ENCODE data around the gene C1QTNF9.
"Not testable (repeated sequence)": the region's sequence is repeated elsewhere in the genome, so short reads cannot be mapped to it uniquely, and the experiment has no call there.

C1QTNF9 gene

GRCh38 chr13:24323036-24323738 is 13.8 kb downstream of the C1QTNF9 start:
- ChIA-PET POLR2A (no interaction called here), CTCF (interaction anchor here (0.6 kb wide), 1 partner anchor 235 kb away, joined by 3 read pairs; no protein-coding TSS in a partner anchor)
- no peak for DNase-seq (ENCODE audit: extremely low spot score)
- no peak for TF ChIP-seq NFRKB (IDR thresholded peaks at IDR 0.05)
- TF ChIP-seq CTBP1 (IDR thresholded peaks at IDR 0.05; ENCODE audit: borderline replicate concordance): no peak
- TF ChIP-seq FOXK2 (IDR thresholded peaks at IDR 0.05): no peak
- no peak for TF ChIP-seq L3MBTL2 (conservative IDR thresholded peaks at IDR 0.05)
- no peak for TF ChIP-seq PKNOX1 (IDR thresholded peaks at IDR 0.05)
- no peak for TF ChIP-seq ARNT (IDR thresholded peaks at IDR 0.05)
- no peak for TF ChIP-seq BHLHE40 (IDR thresholded peaks at IDR 0.05; ENCODE audit: borderline replicate concordance)
- no peak for TF ChIP-seq FOXM1 (IDR thresholded peaks at IDR 0.05; ENCODE audit: borderline replicate concordance)
- no peak for TF ChIP-seq HDGF (IDR thresholded peaks at IDR 0.05; ENCODE audit: borderline replicate concordance)
- TF ChIP-seq LEF1 (IDR thresholded peaks at IDR 0.05; ENCODE audit: borderline replicate concordance): no peak
- TF ChIP-seq FOXA1 (IDR thresholded peaks at IDR 0.05): no peak
- no peak for TF ChIP-seq ZNF384 (IDR thresholded peaks at IDR 0.05)
- TF ChIP-seq SUZ12 (IDR thresholded peaks at IDR 0.05): no peak
- no peak for TF ChIP-seq SP1 (IDR thresholded peaks at IDR 0.05)

- ChIA-PET CTCF (no interaction called here), POLR2A (no interaction called here)
- no peak for TF ChIP-seq FOXM1 (IDR thresholded peaks at IDR 0.05; ENCODE audit: borderline replicate concordance)
- no peak for TF ChIP-seq ZNF384 (IDR thresholded peaks at IDR 0.05)
- TF ChIP-seq FOXK2 (IDR thresholded peaks at IDR 0.05): no peak
- no peak for TF ChIP-seq CTBP1 (IDR thresholded peaks at IDR 0.05; ENCODE audit: borderline replicate concordance)
- TF ChIP-seq TARDBP (IDR thresholded peaks at IDR 0.05): no peak
- no peak for TF ChIP-seq BHLHE40 (IDR thresholded peaks at IDR 0.05; ENCODE audit: borderline replicate concordance)
- TF ChIP-seq L3MBTL2 (conservative IDR thresholded peaks at IDR 0.05): no peak
- no peak for TF ChIP-seq HDGF (IDR thresholded peaks at IDR 0.05; ENCODE audit: borderline replicate concordance)
- TF ChIP-seq ARNT (IDR thresholded peaks at IDR 0.05): no peak
- no peak for TF ChIP-seq FOXA1 (IDR thresholded peaks at IDR 0.05)
- no peak for TF ChIP-seq SUZ12 (IDR thresholded peaks at IDR 0.05)
- no peak for TF ChIP-seq NFRKB (IDR thresholded peaks at IDR 0.05)
- TF ChIP-seq LEF1 (IDR thresholded peaks at IDR 0.05; ENCODE audit: borderline replicate concordance): no peak
- TF ChIP-seq ELF4 (IDR thresholded peaks at IDR 0.05): no peak
- TF ChIP-seq SP1 (IDR thresholded peaks at IDR 0.05): no peak
- DNase-seq (ENCODE audit: extremely low spot score): no peak
Measured at GRCh38 chr13:24323739-24324075, 14.3 kb downstream of the C1QTNF9 start.

GRCh38 chr13:24327598-24327997 is 18.2 kb downstream of the C1QTNF9 start:
- DNase-seq (ENCODE audit: extremely low spot score); POLR2A ChIA-PET; CTCF ChIA-PET: not testable (repeated sequence)

GRCh38 chr13:24328145-24328544 is 18.8 kb downstream of the C1QTNF9 start:
- DNase-seq (ENCODE audit: extremely low spot score): no peak
- POLR2A ChIA-PET: no interaction called here
- no peak for TF ChIP-seq ZNF384 (IDR thresholded peaks at IDR 0.05)
- TF ChIP-seq HDGF (IDR thresholded peaks at IDR 0.05; ENCODE audit: borderline replicate concordance): no peak
- TF ChIP-seq BHLHE40 (IDR thresholded peaks at IDR 0.05; ENCODE audit: borderline replicate concordance): no peak
- no peak for TF ChIP-seq FOXA1 (IDR thresholded peaks at IDR 0.05)
- no peak for TF ChIP-seq TARDBP (IDR thresholded peaks at IDR 0.05)
- TF ChIP-seq ELF4 (IDR thresholded peaks at IDR 0.05): no peak
- no peak for TF ChIP-seq CTBP1 (IDR thresholded peaks at IDR 0.05; ENCODE audit: borderline replicate concordance)
- no peak for TF ChIP-seq FOXM1 (IDR thresholded peaks at IDR 0.05; ENCODE audit: borderline replicate concordance)
- TF ChIP-seq LEF1 (IDR thresholded peaks at IDR 0.05; ENCODE audit: borderline replicate concordance): no peak
- TF ChIP-seq FOXK2 (IDR thresholded peaks at IDR 0.05): no peak
- no peak for TF ChIP-seq ARNT (IDR thresholded peaks at IDR 0.05)
- no peak for TF ChIP-seq PKNOX1 (IDR thresholded peaks at IDR 0.05)
- no peak for TF ChIP-seq SP1 (IDR thresholded peaks at IDR 0.05)
- no peak for TF ChIP-seq SUZ12 (IDR thresholded peaks at IDR 0.05)
- no peak for TF ChIP-seq L3MBTL2 (conservative IDR thresholded peaks at IDR 0.05)
- CTCF ChIA-PET: no interaction called here

- DNase-seq (ENCODE audit: extremely low spot score): no peak
- TF ChIP-seq HDGF (IDR thresholded peaks at IDR 0.05; ENCODE audit: borderline replicate concordance): no peak
- no peak for TF ChIP-seq L3MBTL2 (conservative IDR thresholded peaks at IDR 0.05)
- no peak for TF ChIP-seq ZNF384 (IDR thresholded peaks at IDR 0.05)
- no peak for TF ChIP-seq SUZ12 (IDR thresholded peaks at IDR 0.05)
- TF ChIP-seq PKNOX1 (IDR thresholded peaks at IDR 0.05): no peak
- TF ChIP-seq SP1 (IDR thresholded peaks at IDR 0.05): no peak
- no peak for TF ChIP-seq FOXM1 (IDR thresholded peaks at IDR 0.05; ENCODE audit: borderline replicate concordance)
- TF ChIP-seq ELF4 (IDR thresholded peaks at IDR 0.05): no peak
- no peak for TF ChIP-seq NFRKB (IDR thresholded peaks at IDR 0.05)
- no peak for TF ChIP-seq CTBP1 (IDR thresholded peaks at IDR 0.05; ENCODE audit: borderline replicate concordance)
- no peak for TF ChIP-seq FOXK2 (IDR thresholded peaks at IDR 0.05)
- no peak for TF ChIP-seq ARNT (IDR thresholded peaks at IDR 0.05)
- no peak for TF ChIP-seq LEF1 (IDR thresholded peaks at IDR 0.05; ENCODE audit: borderline replicate concordance)
- no peak for TF ChIP-seq BHLHE40 (IDR thresholded peaks at IDR 0.05; ENCODE audit: borderline replicate concordance)
- no peak for TF ChIP-seq FOXA1 (IDR thresholded peaks at IDR 0.05)
- TF ChIP-seq TARDBP (IDR thresholded peaks at IDR 0.05): no peak
- ChIA-PET POLR2A (no interaction called here), CTCF (no interaction called here)
Measured at GRCh38 chr13:24338721-24339120, 29.3 kb downstream of the C1QTNF9 start.
